Thyroid gland (tissue), 4 donors: ENCODE measurements around the gene KCNJ18.
"Not testable (repeated sequence)": the region's sequence is repeated elsewhere in the genome, so short reads cannot be mapped to it uniquely, and the experiment has no call there.

Source experiments
- POLR2A ChIP-seq, 2 donors: fragments of 450-650 bp; IDR thresholded peaks; one replicate each; pipeline ENCODE4 v1.6.1; 2017; ENCODE audit warnings: antibody characterized with exemption in 2 of 2, mild to moderate bottlenecking in 2 of 2, moderate library complexity in 1 of 2
- TF ChIP-seq, protein P1 (sequence below), 6 experiments: fragments of 200-600 bp in 3 of 6; fragments of 450-650 bp in 3 of 6; sonication (generic) in 3 of 6; IDR thresholded peaks; one replicate each; pipeline ENCODE4 v1.5.1; 2016 to 2019; ENCODE audit warnings: antibody characterized with exemption in 6 of 6, mild to moderate bottlenecking in 2 of 6, inconsistent platforms in 1 of 6, moderate library complexity in 1 of 6

- TF ChIP-seq, protein P1, sequence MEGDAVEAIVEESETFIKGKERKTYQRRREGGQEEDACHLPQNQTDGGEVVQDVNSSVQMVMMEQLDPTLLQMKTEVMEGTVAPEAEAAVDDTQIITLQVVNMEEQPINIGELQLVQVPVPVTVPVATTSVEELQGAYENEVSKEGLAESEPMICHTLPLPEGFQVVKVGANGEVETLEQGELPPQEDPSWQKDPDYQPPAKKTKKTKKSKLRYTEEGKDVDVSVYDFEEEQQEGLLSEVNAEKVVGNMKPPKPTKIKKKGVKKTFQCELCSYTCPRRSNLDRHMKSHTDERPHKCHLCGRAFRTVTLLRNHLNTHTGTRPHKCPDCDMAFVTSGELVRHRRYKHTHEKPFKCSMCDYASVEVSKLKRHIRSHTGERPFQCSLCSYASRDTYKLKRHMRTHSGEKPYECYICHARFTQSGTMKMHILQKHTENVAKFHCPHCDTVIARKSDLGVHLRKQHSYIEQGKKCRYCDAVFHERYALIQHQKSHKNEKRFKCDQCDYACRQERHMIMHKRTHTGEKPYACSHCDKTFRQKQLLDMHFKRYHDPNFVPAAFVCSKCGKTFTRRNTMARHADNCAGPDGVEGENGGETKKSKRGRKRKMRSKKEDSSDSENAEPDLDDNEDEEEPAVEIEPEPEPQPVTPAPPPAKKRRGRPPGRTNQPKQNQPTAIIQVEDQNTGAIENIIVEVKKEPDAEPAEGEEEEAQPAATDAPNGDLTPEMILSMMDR (IDR thresholded peaks at IDR 0.05) = not testable (repeated sequence)
- TF ChIP-seq POLR2A (IDR thresholded peaks at IDR 0.05) = not testable (repeated sequence)
These were observed 22.4 kb downstream of the KCNJ18 start for GRCh38 chr17:21714676-21715075.
